ENCODE data around the gene GPRIN1. TPM values are rescaled to one million over a fixed set of nuclear protein-coding genes. Genes with fewer than 3 reads are reported as not detected.
"Not testable (repeated sequence)": the region's sequence is repeated elsewhere in the genome, so short reads cannot be mapped to it uniquely, and the experiment has no call there.

The GPRIN1 gene
- total and polyA plus RNA-seq, 2 donors (not counting 1 experiment from before 2014, with no cell fraction given) = 0.72 to 2.1 TPM

DNA sequence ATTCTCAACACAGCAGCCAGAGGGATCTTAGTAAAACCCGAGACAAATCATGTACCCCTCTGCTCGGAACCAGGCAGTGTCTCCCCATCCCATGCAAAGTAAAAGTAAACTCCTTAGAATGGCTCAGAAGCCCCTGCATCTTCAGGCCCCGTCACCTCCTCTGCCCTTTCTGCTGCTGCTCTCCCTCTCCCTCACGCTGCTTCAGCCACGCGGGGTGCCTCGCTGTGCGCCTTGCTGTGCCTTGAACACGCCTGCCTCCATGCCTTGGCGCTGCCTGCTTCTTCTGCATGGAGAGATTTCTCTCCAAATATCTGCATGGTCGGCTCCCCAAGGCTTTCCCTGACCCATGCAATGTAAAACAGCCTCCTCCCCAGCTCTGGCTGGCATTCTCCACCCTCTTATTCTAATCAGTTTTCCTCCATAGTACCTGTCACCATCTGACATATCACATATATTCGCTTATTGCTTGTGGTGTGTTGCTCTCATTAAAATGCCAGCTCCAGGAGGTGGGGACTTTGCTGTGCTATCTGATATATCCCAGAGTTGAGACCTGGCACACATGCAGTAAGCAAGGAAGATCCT, 8.0 kb downstream of the GPRIN1 start:
- ChIA-PET CTCF (interaction anchor here (0.9 kb wide), 1 partner anchor 28 kb away, joined by 3 read pairs; no protein-coding TSS in a partner anchor), POLR2A (no interaction called here)
- H3K36me3 ChIP-seq (replicated peaks in 1 of 2; ENCODE audit: control extremely low read depth in 1 of 2, control insufficient read depth in 1 of 2, extremely low read depth in 1 of 2, insufficient read depth in 2 of 2, low read length in 1 of 2) = peaks cover 0 to 2% of the 10 kb centered on the region in 2 experiments
- H3K4me1 Mint-ChIP-seq = no peaks in the 10 kb centered on the region
- H3K9me3 ChIP-seq (ENCODE audit: control extremely low read depth in 1 of 3, control insufficient read depth in 2 of 3, insufficient read depth in 1 of 3, low read length in 2 of 3) = peaks cover 0 to 2% (median 0%) of the 10 kb centered on the region in 3 donors
- no peak overlapping the region for H3K4me3 Mint-ChIP-seq
- no peak overlapping the region for H2AFZ ChIP-seq (ENCODE audit: insufficient read depth, low read depth, low read length, poor library complexity, severe bottlenecking)
- DNase-seq (no peak), ATAC-seq (ENCODE audit: low read depth) (no peak)
- no peak overlapping the region for H3K4me2 ChIP-seq (replicated peaks; ENCODE audit: low read depth, low read length, poor library complexity, severe bottlenecking)
- TF ChIP-seq, protein P1, sequence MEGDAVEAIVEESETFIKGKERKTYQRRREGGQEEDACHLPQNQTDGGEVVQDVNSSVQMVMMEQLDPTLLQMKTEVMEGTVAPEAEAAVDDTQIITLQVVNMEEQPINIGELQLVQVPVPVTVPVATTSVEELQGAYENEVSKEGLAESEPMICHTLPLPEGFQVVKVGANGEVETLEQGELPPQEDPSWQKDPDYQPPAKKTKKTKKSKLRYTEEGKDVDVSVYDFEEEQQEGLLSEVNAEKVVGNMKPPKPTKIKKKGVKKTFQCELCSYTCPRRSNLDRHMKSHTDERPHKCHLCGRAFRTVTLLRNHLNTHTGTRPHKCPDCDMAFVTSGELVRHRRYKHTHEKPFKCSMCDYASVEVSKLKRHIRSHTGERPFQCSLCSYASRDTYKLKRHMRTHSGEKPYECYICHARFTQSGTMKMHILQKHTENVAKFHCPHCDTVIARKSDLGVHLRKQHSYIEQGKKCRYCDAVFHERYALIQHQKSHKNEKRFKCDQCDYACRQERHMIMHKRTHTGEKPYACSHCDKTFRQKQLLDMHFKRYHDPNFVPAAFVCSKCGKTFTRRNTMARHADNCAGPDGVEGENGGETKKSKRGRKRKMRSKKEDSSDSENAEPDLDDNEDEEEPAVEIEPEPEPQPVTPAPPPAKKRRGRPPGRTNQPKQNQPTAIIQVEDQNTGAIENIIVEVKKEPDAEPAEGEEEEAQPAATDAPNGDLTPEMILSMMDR (IDR thresholded peaks at IDR 0.05) = no peak
- no peak for TF ChIP-seq EZH2 (IDR thresholded peaks at IDR 0.05; ENCODE audit: borderline replicate concordance, insufficient read depth, low read depth, low read length, poor library complexity, severe bottlenecking)
- no peak overlapping the region for H3K4me3 ChIP-seq (ENCODE audit: control extremely low read depth in 1 of 5, extremely low read depth in 1 of 5, insufficient read depth in 1 of 5, low read depth in 2 of 5, low read length in 4 of 5)
- H3K4me1 ChIP-seq (ENCODE audit: control insufficient read depth in 2 of 2, insufficient read depth in 2 of 2, low read length in 2 of 2) = peaks cover 0 to 4% of the 10 kb centered on the region in 2 donors
- no peaks in the 10 kb centered on the region for H3K79me2 ChIP-seq (ENCODE audit: control insufficient read depth, insufficient read depth, low read length)
- intact Hi-C loops (cut with micrococcal nuclease) = no loop called here
- peaks cover 0 to 7% (median 0%) of the 10 kb centered on the region in 4 experiments for H3K27me3 ChIP-seq (replicated peaks in 1 of 4; ENCODE audit: control extremely low read depth in 1 of 4, control insufficient read depth in 3 of 4, insufficient read depth in 4 of 4, low read length in 3 of 4)
- H3K27ac Mint-ChIP-seq = no peak overlapping the region
- H3K9ac ChIP-seq (ENCODE audit: low read length) = no peak overlapping the region
- no peaks in the 10 kb centered on the region for H4K20me1 ChIP-seq (ENCODE audit: control insufficient read depth, insufficient read depth, low read length, poor library complexity, severe bottlenecking)
- no peaks in the 10 kb centered on the region for H3K9me3 Mint-ChIP-seq (ENCODE audit: insufficient read depth)
- no peaks in the 10 kb centered on the region for H3K27me3 Mint-ChIP-seq
- 90% methylated on average over 11 of the region's 12 CpGs for WGBS (ENCODE audit: insufficient coverage)
- H3K27ac ChIP-seq (ENCODE audit: low read length in 2 of 2) = no peak overlapping the region

DNA sequence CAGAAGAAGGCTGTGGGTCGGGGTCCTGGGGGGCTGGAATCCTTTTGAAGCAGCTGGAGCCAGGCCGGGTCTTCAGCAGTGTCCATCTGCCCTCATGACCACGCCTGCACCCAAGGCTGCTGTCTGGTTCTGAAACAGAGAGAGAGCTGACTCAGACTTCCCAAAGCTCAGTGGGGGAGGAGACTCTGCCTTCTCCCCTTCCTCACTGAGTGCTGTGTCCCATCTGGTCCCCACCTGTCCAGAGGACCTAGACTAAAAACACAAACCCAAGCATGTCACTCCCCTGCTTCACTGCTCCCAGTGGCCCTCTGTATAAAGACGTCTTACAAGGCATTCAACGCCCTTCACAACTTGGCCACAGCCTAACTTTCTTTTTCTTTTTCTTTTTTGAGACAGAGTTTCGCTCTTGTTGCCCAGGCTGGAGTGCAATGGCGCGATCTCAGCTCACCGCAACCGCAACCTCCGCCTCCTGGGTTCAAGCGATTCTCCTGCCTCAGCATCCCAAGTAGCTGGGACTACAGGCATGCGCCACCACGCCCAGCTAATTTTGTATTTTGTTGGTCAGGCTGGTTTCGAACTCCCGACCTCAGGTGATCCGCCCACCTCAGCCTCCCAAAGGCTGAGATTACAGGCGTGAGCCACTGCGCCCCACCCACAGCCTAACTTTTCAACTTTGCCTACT, 10.1 kb downstream of the GPRIN1 start:
- CTCF ChIA-PET; H3K36me3 ChIP-seq (replicated peaks in 1 of 2; ENCODE audit: control extremely low read depth in 1 of 2, control insufficient read depth in 1 of 2, extremely low read depth in 1 of 2, insufficient read depth in 2 of 2, low read length in 1 of 2); H3K79me2 ChIP-seq (ENCODE audit: control insufficient read depth, insufficient read depth, low read length); H3K9ac ChIP-seq (ENCODE audit: low read length); H2AFZ ChIP-seq (ENCODE audit: insufficient read depth, low read depth, low read length, poor library complexity, severe bottlenecking); H3K27ac ChIP-seq (ENCODE audit: low read length in 2 of 2); ATAC-seq (ENCODE audit: low read depth); H3K27me3 Mint-ChIP-seq; DNase-seq; H3K4me2 ChIP-seq (replicated peaks; ENCODE audit: low read depth, low read length, poor library complexity, severe bottlenecking); H3K4me1 Mint-ChIP-seq; H3K9me3 Mint-ChIP-seq (ENCODE audit: insufficient read depth); intact Hi-C loops (cut with micrococcal nuclease); H3K9me3 ChIP-seq (ENCODE audit: control extremely low read depth in 1 of 3, control insufficient read depth in 2 of 3, insufficient read depth in 1 of 3, low read length in 2 of 3); H4K20me1 ChIP-seq (ENCODE audit: control insufficient read depth, insufficient read depth, low read length, poor library complexity, severe bottlenecking); H3K4me3 ChIP-seq (ENCODE audit: control extremely low read depth in 1 of 5, extremely low read depth in 1 of 5, insufficient read depth in 1 of 5, low read depth in 2 of 5, low read length in 4 of 5); H3K27ac Mint-ChIP-seq; POLR2A ChIA-PET; H3K4me3 Mint-ChIP-seq: not testable (repeated sequence)
- 96% methylated on average over 18 of the region's 19 CpGs for WGBS (ENCODE audit: insufficient coverage)
- H3K4me1 ChIP-seq (ENCODE audit: control insufficient read depth in 2 of 2, insufficient read depth in 2 of 2, low read length in 2 of 2) = peaks cover 0 to 10% of the 10 kb centered on the region in 2 donors
- H3K27me3 ChIP-seq (replicated peaks in 1 of 4; ENCODE audit: control extremely low read depth in 1 of 4, control insufficient read depth in 3 of 4, insufficient read depth in 4 of 4, low read length in 3 of 4) = peaks cover 0 to 14% (median 3%) of the 10 kb centered on the region in 4 experiments

Data from B cell (primary cell).